B cell (primary cell): ENCODE data around the gene DPM1. TPM values are rescaled to one million over a fixed set of nuclear protein-coding genes. Genes with fewer than 3 reads are reported as not detected.

ENCODE experiments used
- ATAC-seq: fragments of 200-7000 bp; cut with Tn5 transposase; one replicate; pipeline ENCODE4 v1.10.0; 2021; ENCODE audit warnings: low read depth, mild to moderate bottlenecking, moderate number of reproducible peaks, moderate library complexity
- CTCF ChIA-PET: fragments of 350-600 bp; sonication (Branson Sonifier 250); formaldehyde crosslinking; loops from one replicate; lab custom pipeline; 2021; ENCODE audit warnings: antibody characterized with exemption, inconsistent platforms; lab: Charles Lee
- POLR2A ChIA-PET: fragments of 350-600 bp; sonication (Branson Sonifier 250); formaldehyde crosslinking; loops from one replicate; lab custom pipeline; 2021; ENCODE audit warnings: antibody characterized with exemption; lab: Charles Lee
- DNase-seq: peaks from one replicate; pipeline ENCODE4 v3.0.0; 2013
- H2AFZ ChIP-seq: 2 replicates; pipeline ENCODE4 v1.6.1; 2012; ENCODE audit warnings: mild to moderate bottlenecking, low read depth, low read length; ENCODE audit not compliant: insufficient read depth, poor library complexity, severe bottlenecking
- H3K27ac ChIP-seq, 2 donors: 1 replicate in 1 of 2; 2 replicates in 1 of 2; pipeline ENCODE4 v1.5.1; 2012 to 2013; ENCODE audit warnings: low read length in 2 of 2, mild to moderate bottlenecking in 2 of 2, moderate library complexity in 1 of 2
- H3K27me3 ChIP-seq, 4 experiments: fragments of 200-600 bp in 1 of 4; sonication (generic) in 1 of 4; replicated peaks in 1 of 4; 1 replicate in 2 of 4; 2 replicates in 2 of 4; pipeline versions ENCODE4 v1.6.1 to v1.7.0; 2013 to 2016; ENCODE audit warnings: low read length in 3 of 4, mild to moderate bottlenecking in 2 of 4, mixed read lengths in 1 of 4, moderate library complexity in 1 of 4; ENCODE audit not compliant: insufficient read depth in 4 of 4, control insufficient read depth in 3 of 4; ENCODE audit errors: control extremely low read depth in 1 of 4
- H3K36me3 ChIP-seq, 2 experiments: replicated peaks in 1 of 2; 1 replicate in 1 of 2; 2 replicates in 1 of 2; pipeline versions ENCODE4 v1.6.1 to v1.7.1; 2013; ENCODE audit warnings: low read length in 1 of 2; ENCODE audit not compliant: insufficient read depth in 2 of 2, control insufficient read depth in 1 of 2; ENCODE audit errors: control extremely low read depth in 1 of 2, extremely low read depth in 1 of 2
- H3K4me1 ChIP-seq, 2 donors: fragments of 200-600 bp in 1 of 2; sonication (generic) in 1 of 2; 1 replicate in 1 of 2; 2 replicates in 1 of 2; pipeline versions ENCODE4 v1.5.1 to v1.6.1; 2013 to 2017; ENCODE audit warnings: low read length in 2 of 2; ENCODE audit not compliant: control insufficient read depth in 2 of 2, insufficient read depth in 2 of 2
- H3K4me2 ChIP-seq: replicated peaks from 2 replicates; pipeline ENCODE3; 2012; ENCODE audit warnings: mild to moderate bottlenecking, low read depth, low read length; ENCODE audit not compliant: poor library complexity, severe bottlenecking
- H3K4me3 ChIP-seq, 5 experiments: fragments of 200-600 bp in 1 of 5; sonication (generic) in 1 of 5; 1 replicate in 3 of 5; 2 replicates in 2 of 5; pipeline versions ENCODE4 v1.5.1 to v1.7.0; 2011 to 2016; ENCODE audit warnings: low read length in 4 of 5, mild to moderate bottlenecking in 4 of 5, low read depth in 2 of 5, control low read depth in 1 of 5, moderate library complexity in 1 of 5; ENCODE audit not compliant: insufficient read depth in 1 of 5; ENCODE audit errors: control extremely low read depth in 1 of 5, extremely low read depth in 1 of 5
- H3K79me2 ChIP-seq: fragments of 200-600 bp; sonication (generic); one replicate; pipeline ENCODE4 v1.6.0; 2016; ENCODE audit warnings: low read length; ENCODE audit not compliant: control insufficient read depth, insufficient read depth
- H3K9ac ChIP-seq: fragments of 200-600 bp; sonication (generic); 2 replicates; pipeline ENCODE4 v1.6.1; 2017; ENCODE audit warnings: mild to moderate bottlenecking, low read length, moderate library complexity
- H3K9me3 ChIP-seq, 3 donors: one replicate each; pipeline versions ENCODE4 v1.6.1 to v1.7.1; 2013; ENCODE audit warnings: low read length in 2 of 3; ENCODE audit not compliant: control insufficient read depth in 2 of 3, insufficient read depth in 1 of 3; ENCODE audit errors: control extremely low read depth in 1 of 3
- H4K20me1 ChIP-seq: 2 replicates; pipeline ENCODE4 v1.6.0; 2012; ENCODE audit warnings: mild to moderate bottlenecking, low read length; ENCODE audit not compliant: insufficient read depth, control insufficient read depth, poor library complexity, severe bottlenecking
- H3K27ac Mint-ChIP-seq: one replicate; pipeline ENCODE4 v1.8.0; 2021; ENCODE audit warnings: mixed read lengths
- H3K27me3 Mint-ChIP-seq: one replicate; pipeline ENCODE4 v1.8.0; 2021; ENCODE audit warnings: mixed read lengths
- H3K4me1 Mint-ChIP-seq: one replicate; pipeline ENCODE4 v1.8.0; 2021; ENCODE audit warnings: mixed read lengths
- H3K4me3 Mint-ChIP-seq: one replicate; pipeline ENCODE4 v1.8.0; 2021; ENCODE audit warnings: mixed read lengths
- H3K9me3 Mint-ChIP-seq: one replicate; pipeline ENCODE4 v1.8.0; 2022; ENCODE audit warnings: mixed read lengths; ENCODE audit not compliant: insufficient read depth
- EZH2 ChIP-seq: IDR thresholded peaks from 2 replicates; pipeline ENCODE4 v1.6.1; 2012; ENCODE audit warnings: borderline replicate concordance, low read depth, mild to moderate bottlenecking, moderate library complexity, low read length; ENCODE audit not compliant: insufficient read depth, poor library complexity, severe bottlenecking
- WGBS: methylation state at CpG from one replicate; pipeline ENCODE4 v1.1.5; 2013; ENCODE audit warnings: missing lambda C conversion rate; ENCODE audit not compliant: insufficient coverage; 5-methylcytosine and 5-hydroxymethylcytosine counted together
- intact Hi-C: fragments of 100-400 bp; cut with micrococcal nuclease; formaldehyde crosslinking; loops from one replicate; pipeline ENCODE4 v1.10.0; 2022
- polyA plus RNA-seq: library from polyadenylated mRNA; depleted of rRNA; stranded (reverse); fragments of >200 nt; gene quantifications from 2 replicates; pipeline ENCODE4 v1.2.3, GENCODE V29; 2012
- total RNA-seq, 2 donors: library from RNA; stranded (reverse); fragments of 120-200 nt in 1 of 2; gene quantifications; 1 replicate in 1 of 2; 2 replicates in 1 of 2; pipeline versions ENCODE4 v1.2.3 to v1.2.4, GENCODE V29; 2013 to 2022
- TF ChIP-seq, protein P1 (sequence below): fragments of 200-600 bp; IDR thresholded peaks from one replicate; pipeline ENCODE4 v1.8.0; 2022; ENCODE audit warnings: antibody characterized with exemption, mild to moderate bottlenecking

DPM1 gene
- total and polyA plus RNA-seq, 2 donors (not counting 1 experiment from before 2014, with no cell fraction given) = 13.4 to 35.2 TPM

GRCh38 chr20:50885781-50886180 lies 72.6 kb downstream of the DPM1 start:
- no peak overlapping the region for H3K27ac ChIP-seq
- no peak overlapping the region for H3K4me3 ChIP-seq
- H4K20me1 ChIP-seq = no peaks in the 10 kb centered on the region
- 96% methylated on average over 3 of the region's 5 CpGs for whole genome bisulfite sequencing
- H3K4me1 Mint-ChIP-seq = no peaks in the 10 kb centered on the region
- intact Hi-C loops = no loop called here
- no peaks in the 10 kb centered on the region for H3K9me3 ChIP-seq
- H3K79me2 ChIP-seq = no peaks in the 10 kb centered on the region
- H3K27me3 Mint-ChIP-seq = no peaks in the 10 kb centered on the region
- H3K9me3 Mint-ChIP-seq = no peaks in the 10 kb centered on the region
- H3K36me3 ChIP-seq = peaks cover 0 to 30% of the 10 kb centered on the region in 2 experiments
- peak overlapping the region; percentile 20 for H3K27ac Mint-ChIP-seq
- ATAC-seq (no peak), DNase-seq (no peak)
- no peaks in the 10 kb centered on the region for H3K4me1 ChIP-seq
- no peak overlapping the region for H2AFZ ChIP-seq
- H3K9ac ChIP-seq = no peak overlapping the region
- no peaks in the 10 kb centered on the region for H3K27me3 ChIP-seq
- H3K4me3 Mint-ChIP-seq = no peak overlapping the region
- H3K4me2 ChIP-seq = no peak overlapping the region
- CTCF ChIA-PET = interaction anchor here (0.9 kb wide), 1 partner anchor 92 kb away, joined by 3 read pairs; no protein-coding TSS in a partner anchor
- POLR2A ChIA-PET = interaction anchor here (0.6 kb wide), 2 partner anchors 15 to 69 kb away, joined by 3 to 7 read pairs; no protein-coding TSS in a partner anchor
- TF ChIP-seq EZH2 = no peak
- TF ChIP-seq, protein P1, sequence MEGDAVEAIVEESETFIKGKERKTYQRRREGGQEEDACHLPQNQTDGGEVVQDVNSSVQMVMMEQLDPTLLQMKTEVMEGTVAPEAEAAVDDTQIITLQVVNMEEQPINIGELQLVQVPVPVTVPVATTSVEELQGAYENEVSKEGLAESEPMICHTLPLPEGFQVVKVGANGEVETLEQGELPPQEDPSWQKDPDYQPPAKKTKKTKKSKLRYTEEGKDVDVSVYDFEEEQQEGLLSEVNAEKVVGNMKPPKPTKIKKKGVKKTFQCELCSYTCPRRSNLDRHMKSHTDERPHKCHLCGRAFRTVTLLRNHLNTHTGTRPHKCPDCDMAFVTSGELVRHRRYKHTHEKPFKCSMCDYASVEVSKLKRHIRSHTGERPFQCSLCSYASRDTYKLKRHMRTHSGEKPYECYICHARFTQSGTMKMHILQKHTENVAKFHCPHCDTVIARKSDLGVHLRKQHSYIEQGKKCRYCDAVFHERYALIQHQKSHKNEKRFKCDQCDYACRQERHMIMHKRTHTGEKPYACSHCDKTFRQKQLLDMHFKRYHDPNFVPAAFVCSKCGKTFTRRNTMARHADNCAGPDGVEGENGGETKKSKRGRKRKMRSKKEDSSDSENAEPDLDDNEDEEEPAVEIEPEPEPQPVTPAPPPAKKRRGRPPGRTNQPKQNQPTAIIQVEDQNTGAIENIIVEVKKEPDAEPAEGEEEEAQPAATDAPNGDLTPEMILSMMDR = no peak

DNA sequence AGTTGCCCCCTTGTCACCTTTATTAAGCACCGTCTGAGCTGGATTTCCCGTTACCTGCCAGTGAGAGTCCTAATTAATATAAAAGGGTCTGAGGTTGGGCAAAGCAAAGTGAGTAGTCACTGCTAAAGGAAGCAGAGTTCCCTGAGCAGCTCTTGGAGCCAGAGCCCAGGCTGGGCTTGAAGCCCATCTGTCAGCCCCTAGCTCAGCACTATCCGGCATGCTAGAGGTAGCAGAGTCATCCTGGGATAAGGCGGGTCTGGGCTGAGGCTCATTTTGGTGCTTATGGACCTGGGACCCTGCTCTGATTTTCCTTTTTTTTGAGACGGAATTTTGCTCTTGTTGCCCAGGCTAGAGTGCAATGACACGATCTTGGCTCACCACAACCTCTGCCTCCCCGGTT lies 73.3 kb downstream of the DPM1 start:
- Mint-ChIP-seq H3K4me1 (no peaks in the 10 kb centered on the region), H3K27ac (no peak overlapping the region), H3K27me3 (no peaks in the 10 kb centered on the region), H3K9me3 (no peaks in the 10 kb centered on the region), H3K4me3 (no peak overlapping the region)
- ChIA-PET CTCF (interaction anchor here (1.2 to 1.9 kb wide), 2 partner anchors 12 to 45 kb away, joined by 5 read pairs; no protein-coding TSS in a partner anchor), POLR2A (no interaction called here)
- Histone ChIP-seq H3K27ac (no peak overlapping the region), H3K9ac (no peak overlapping the region), H3K27me3 (no peaks in the 10 kb centered on the region), H4K20me1 (no peaks in the 10 kb centered on the region), H3K36me3 (peaks cover 0 to 30% of the 10 kb centered on the region in 2 experiments), H3K9me3 (no peaks in the 10 kb centered on the region), H3K4me2 (no peak overlapping the region), H3K4me1 (no peaks in the 10 kb centered on the region), H3K4me3 (no peak overlapping the region), H2AFZ (no peak overlapping the region), H3K79me2 (no peaks in the 10 kb centered on the region)
- DNase-seq = no peak
- WGBS = 97% methylated on average over 7 of the region's 7 CpGs
- no peak for TF ChIP-seq EZH2
- TF ChIP-seq, protein P1 = no peak
- intact Hi-C loops = no loop called here
- ATAC-seq = no peak

Other genes with a start within 250 kb of the DPM1 start
- 6.0 and 10.1 TPM in 2 replicates for gene PARD6B, start 227.0 kb downstream of the DPM1 start, total RNA-seq
- gene PARD6B, start 227.0 kb downstream of the DPM1 start, polyA plus RNA-seq = 0.84 and 0.91 TPM in 2 replicates
- 88.2 and 91.0 TPM in 2 replicates for gene BCAS4, start 163.5 kb downstream of the DPM1 start, total RNA-seq
- 38.3 and 44.8 TPM in 2 replicates for gene BCAS4, start 163.5 kb downstream of the DPM1 start, polyA plus RNA-seq
- gene ADNP, start 27.1 kb downstream of the DPM1 start, total RNA-seq = 92.7 and 94.8 TPM in 2 replicates
- gene ADNP, start 27.1 kb downstream of the DPM1 start, polyA plus RNA-seq = 20.4 and 21.8 TPM in 2 replicates
- 7.6 and 7.9 TPM in 2 replicates for gene MOCS3, start 286 bp upstream of the DPM1 start, total RNA-seq
- gene MOCS3, start 286 bp upstream of the DPM1 start, polyA plus RNA-seq = 0.91 and 1.0 TPM in 2 replicates
- 16.9 and 20.3 TPM in 2 replicates for gene KCNG1, start 64.6 kb upstream of the DPM1 start, total RNA-seq
- gene KCNG1, start 64.6 kb upstream of the DPM1 start, polyA plus RNA-seq = 56.1 and 57.7 TPM in 2 replicates